GM19438 (cell line): ENCODE measurements around the gene JAG2.

ENCODE experiments used
- ATAC-seq: cut with Tn5 transposase; IDR thresholded peaks from one replicate; pipeline ENCODE4 v1.9.1; 2021; ENCODE audit warnings: low read depth; ENCODE audit not compliant: unreplicated experiment

The JAG2 gene

GRCh38 chr14:105167303-105168092, 1.1 kb downstream of the JAG2 start:
- ATAC-seq = no peak

- ATAC-seq = no peak
Observed at GRCh38 chr14:105166571-105167302, 1.8 kb downstream of the JAG2 start.

GRCh38 chr14:105165761-105166485, 2.7 kb downstream of the JAG2 start:
- ATAC-seq = no peak

- no peak for ATAC-seq
Observed at GRCh38 chr14:105165134-105165704, 3.4 kb downstream of the JAG2 start.

- no peak for ATAC-seq
Observed at GRCh38 chr14:105163040-105163742, 5.4 kb downstream of the JAG2 start.

GRCh38 chr14:105162669-105162979, 6.0 kb downstream of the JAG2 start:
- no peak for ATAC-seq

- ATAC-seq = no peak
Observed at GRCh38 chr14:105161964-105162668, 6.5 kb downstream of the JAG2 start.

GRCh38 chr14:105161309-105161708, 7.3 kb downstream of the JAG2 start:
- ATAC-seq = no peak

- ATAC-seq = no peak
Observed at GRCh38 chr14:105160776-105161175, 7.8 kb downstream of the JAG2 start.

- ATAC-seq = no peak
Observed at GRCh38 chr14:105159344-105159743, 9.2 kb downstream of the JAG2 start.

- no peak for ATAC-seq
Observed at GRCh38 chr14:105158794-105159193, 9.8 kb downstream of the JAG2 start.

GRCh38 chr14:105157872-105158271, 10.7 kb downstream of the JAG2 start:
- ATAC-seq = no peak

- no peak for ATAC-seq
Observed at GRCh38 chr14:105156414-105157375, 11.9 kb downstream of the JAG2 start.

GRCh38 chr14:105155681-105156413, 12.7 kb downstream of the JAG2 start:
- no peak for ATAC-seq

- ATAC-seq = no peak
Observed at GRCh38 chr14:105155071-105155651, 13.4 kb downstream of the JAG2 start.

GRCh38 chr14:105154476-105154871, 14.1 kb downstream of the JAG2 start:
- no peak for ATAC-seq

GRCh38 chr14:105153739-105154475, 14.7 kb downstream of the JAG2 start:
- ATAC-seq = no peak
